GM19025 (cell line): ENCODE measurements around the gene HHIPL1.

Source experiments
- ATAC-seq: cut with Tn5 transposase; IDR thresholded peaks from one replicate; pipeline ENCODE4 v1.9.1; 2021; ENCODE audit warnings: mild to moderate bottlenecking, low read depth, moderate library complexity; ENCODE audit not compliant: unreplicated experiment

Gene HHIPL1

DNA sequence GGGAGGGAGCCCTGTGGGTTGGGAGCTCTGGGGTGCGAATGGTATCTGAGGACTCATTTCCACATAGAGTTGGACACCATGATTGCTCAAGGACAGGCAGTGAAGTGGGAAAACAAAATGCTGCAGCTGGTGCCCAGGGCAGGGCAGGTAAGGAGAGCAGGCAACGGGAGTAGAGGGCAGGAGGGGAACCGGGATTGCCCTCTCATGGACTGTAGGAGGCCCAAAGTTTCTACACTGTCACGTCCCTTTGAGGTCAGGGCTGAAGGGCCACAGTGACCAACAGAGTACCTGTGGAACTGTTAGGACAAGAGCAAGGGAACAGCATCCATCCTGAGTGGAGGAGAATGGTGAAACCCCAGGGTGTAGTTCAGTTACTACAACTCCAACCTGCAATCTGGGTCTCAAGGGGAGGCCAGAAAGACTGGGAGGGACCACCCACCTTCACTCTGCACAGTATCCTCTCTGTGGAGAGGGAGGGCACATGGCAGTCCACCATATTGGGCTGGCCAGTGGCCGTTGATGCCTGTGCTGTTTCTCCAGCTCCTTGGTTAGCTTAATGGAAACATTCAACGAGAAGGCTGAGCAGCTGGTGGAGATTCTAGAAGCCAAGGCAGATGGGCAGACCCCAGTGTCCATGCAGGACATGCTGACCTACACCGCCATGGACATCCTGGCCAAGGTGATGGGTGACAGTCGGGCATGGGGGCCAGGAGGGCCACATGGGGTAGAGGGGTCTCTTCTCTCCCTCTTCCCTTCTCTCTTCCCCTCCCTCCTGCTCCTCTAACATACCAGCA is 61.4 kb downstream of the HHIPL1 start:
- no peak for ATAC-seq

DNA sequence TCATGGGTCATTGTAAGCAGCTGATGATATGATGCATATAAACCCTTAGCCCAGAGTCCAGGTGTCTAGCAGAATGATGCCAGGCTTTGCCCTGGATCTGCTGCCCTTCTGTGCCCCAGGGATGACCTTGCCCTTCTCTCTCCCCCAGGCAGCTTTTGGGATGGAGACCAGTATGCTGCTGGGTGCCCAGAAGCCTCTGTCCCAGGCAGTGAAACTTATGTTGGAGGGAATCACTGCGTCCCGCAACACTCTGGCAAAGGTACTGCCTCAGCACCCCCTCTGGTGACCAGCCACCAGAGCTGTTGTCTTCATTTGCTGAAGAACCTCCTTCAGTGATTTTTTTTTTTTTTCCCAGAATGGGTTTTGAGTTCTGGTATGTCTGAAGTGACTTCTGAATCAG is 62.5 kb downstream of the HHIPL1 start:
- no peak for ATAC-seq

DNA sequence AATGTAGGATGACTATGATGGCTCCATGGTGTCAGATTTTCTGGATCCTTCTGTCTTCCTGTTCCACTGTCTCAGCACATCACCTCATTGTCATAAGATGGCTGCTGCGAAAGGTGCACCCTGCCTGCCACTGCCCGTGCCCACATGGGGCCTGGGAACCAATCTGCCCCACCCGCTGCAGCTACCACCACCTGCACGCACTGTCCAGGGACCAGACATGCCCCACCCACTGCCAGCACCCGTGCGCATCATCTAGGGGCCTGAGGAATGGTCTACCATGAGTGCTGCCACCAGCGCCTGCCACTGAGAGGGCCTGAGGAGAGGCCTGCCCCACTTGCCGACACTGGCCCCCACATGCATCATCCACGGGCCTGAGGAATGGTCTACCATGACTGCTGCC is 63.0 kb downstream of the HHIPL1 start:
- no peak for ATAC-seq

DNA sequence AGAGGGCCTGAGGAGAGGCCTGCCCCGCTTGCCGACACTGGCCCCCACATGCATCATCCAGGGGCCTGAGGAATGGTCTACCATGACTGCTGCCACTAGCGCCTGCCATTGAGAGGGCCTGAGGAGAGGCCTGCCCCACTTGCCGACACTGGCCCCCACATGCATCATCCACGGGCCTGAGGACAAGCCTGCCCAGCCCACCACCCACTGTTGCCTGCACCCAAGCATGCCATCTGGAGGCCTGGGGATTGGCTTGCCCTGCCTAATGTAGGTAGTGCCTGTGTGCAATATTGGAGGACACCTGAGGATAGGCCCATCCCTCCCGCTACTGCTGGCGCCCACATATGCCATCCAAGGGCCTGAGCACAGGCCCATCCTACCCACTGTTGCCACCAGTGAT is 63.5 kb downstream of the HHIPL1 start:
- ATAC-seq, result no peak

DNA sequence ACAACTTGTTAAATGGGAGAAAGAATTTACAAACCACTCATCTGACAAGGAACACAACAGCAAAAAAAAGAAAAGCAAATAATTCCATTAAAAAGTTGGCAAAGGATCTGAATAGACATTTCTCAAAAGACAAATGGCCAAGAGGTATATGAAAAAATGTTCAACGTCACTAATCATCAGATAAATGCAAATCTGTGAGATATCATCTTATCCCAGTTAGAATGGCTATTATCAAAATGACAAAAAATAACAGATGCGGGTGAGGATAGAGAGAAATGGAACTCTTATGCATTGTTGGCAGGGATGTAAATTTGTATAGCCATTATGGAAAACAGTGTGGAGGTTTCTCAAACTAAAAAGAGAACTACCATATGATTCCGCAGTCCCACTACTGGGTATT is 69.0 kb downstream of the HHIPL1 start:
- ATAC-seq, result no peak

DNA sequence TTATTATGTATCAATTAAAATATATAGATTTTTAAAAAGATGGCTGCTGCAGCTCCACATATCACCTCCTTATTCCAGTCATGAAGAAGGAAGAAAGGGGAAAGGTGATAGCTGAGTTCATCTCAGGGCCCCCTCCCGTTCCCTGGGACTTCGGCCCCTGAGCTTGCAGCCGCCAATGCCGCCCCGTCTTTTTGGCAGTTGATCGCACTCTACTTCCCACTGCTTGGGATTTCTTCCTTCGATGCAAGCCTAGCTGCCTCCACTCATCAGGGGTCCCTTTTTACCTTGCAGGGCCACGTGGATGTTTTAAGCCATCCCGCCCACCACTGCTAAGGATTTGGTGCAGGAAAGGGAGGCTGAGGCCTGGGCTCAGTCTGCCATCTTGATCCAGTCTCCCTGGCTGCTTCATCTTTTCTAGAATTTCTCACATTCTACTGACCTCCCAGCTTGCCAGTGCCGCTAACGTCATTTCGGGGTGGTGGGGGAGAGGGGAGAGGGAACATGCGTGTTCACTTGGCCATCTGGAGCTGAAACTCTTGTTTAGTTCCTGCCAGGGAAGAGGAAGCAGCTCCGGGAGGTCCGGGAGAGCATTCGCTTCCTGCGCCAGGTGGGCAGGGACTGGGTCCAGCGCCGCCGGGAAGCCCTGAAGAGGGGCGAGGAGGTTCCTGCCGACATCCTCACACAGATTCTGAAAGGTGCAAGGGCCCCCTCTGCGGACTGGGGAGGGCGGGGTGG is 70.5 kb downstream of the HHIPL1 start:
- no peak for ATAC-seq

DNA sequence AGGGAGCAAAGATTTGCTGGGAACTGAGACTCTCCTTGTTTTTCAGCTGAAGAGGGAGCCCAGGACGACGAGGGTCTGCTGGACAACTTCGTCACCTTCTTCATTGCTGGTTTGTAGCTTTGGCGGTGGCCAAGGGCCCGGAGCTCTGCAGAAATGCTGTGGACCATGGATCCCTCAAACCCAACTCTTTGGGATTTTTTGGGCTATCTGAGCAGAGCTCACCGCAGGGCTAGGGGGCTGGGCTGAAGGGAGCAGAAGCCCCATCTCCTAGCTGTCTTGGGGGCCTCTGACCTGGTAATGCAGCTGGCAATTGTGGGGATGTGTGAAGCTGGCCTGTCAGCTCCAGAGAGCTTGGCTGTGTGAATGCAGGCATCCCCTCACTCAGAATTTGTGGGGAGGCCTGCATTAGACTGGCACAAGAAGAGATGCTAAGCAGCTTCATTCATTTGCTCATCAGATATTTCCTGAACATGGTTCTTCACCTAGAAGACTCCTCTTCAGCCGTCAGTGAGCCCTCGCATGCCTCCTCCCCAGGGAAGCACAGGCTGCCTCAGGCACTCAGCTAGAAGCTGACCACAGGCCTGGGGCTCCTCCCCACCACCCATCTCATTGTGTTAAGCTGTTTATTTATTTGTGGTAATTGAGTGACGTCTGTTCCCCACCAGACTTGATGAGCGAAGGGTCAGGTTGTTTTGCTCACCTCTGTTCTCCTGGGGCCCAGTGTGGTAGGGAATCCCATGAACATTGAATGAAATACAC is 71.3 kb downstream of the HHIPL1 start:
- ATAC-seq, result no peak

DNA sequence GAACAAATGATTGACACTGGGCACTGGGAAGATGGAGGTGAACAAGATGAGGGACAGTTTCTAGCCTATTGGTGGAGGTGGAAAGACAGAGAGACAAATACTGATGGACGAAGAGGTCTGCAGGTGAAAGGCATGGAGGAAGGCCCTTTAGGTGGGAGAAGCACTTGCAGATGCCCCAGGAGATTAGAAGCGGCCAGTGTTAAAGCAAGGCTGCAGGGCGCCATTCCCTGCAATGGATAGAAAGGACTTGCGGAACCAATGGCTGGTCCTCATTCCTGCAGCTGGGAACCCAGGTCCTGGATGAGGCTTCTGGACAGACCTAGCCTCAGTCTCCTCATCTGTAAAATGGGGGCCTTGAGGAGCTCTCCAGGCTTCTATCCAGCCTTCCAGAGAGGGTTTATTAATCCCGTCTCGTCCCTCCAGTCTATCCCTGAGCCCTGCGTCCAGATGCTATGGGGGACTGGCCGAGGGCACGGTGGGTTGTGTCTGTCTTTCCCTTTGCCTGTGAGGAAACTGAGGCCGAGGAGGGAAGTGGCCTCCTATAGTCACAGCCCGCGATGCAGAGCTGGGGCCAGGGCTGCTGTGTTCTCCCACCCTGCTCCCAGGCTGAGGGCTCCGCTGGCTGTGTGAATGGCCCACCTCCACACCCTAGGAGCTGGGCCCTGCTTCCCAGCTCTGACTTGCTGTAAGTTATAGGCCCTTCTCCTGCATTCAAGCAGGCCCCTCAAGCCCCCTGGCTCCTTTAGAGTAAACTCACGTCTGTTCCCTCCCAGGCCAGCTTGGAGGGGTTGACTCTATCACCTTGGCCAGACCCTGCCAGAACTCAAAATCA is 72.1 kb downstream of the HHIPL1 start:
- no peak for ATAC-seq

DNA sequence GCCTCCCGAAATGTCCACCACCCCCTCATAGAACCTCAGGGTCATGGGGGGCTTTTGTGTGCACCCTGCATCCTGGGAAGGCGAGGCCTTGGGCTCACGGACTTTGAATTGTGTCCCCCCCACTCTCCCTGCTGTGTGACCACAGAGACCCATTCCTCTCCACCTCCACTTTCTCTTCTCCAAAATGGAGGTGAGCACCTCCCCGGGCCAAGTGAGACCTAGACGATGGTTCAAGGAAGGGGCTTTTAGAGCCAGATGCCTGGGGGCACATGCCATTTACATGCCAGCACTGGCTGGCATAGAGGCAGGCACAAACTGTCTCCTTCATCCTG is 72.7 kb downstream of the HHIPL1 start:
- no peak for ATAC-seq

DNA sequence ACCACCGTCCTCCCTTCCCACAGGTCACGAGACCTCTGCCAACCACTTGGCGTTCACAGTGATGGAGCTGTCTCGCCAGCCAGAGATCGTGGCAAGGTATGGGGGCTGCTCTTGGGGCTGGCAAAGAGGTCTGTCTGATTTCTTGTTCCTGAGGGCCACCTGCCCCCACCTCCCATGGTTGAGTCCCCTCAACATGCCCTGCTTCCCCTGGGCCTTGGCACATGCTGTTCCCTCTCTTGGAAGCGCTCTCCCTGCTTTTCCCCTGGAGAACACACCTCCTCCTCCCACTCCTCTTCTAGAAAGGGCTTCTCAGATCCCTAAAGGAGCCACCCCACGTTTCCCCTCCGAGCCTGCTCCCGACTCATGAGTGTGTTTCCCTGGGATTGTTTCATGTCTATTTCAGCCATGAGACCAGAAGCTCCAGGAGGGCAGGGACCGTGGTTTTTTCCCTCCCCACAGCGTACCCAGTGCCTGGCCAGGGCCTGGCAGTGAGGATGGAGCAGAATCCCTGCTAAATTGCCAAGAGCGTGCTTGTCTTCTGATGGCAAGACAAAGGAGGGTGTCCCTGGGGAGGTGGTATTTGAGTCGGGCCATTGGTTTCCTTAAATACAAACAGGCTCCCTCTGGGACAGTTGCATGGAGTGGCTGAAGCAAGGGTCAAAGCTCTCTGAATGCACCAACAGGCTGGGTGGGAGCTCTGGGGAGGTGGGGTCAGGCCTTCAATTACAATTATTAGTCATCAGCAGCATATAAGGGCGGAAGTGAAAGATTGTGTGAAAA is 73.3 kb downstream of the HHIPL1 start:
- no peak for ATAC-seq

DNA sequence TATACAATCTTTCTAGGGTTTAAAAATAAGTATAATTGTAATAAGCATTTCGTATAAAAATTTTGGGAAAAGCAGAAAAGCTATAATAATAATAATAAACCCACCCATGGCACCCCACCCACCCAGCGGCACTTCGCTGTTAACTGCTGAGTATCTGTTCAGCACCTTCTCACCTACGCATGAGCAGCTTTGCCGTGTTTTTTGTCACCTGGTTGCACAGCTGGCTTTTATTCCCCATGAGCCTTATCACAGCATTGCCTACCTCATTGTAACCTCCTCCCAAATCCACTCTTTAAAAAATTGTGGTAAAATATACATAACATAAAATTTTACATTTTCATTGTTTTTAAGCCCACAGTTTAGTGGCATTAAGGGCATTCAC is 73.9 kb downstream of the HHIPL1 start:
- no peak for ATAC-seq

DNA sequence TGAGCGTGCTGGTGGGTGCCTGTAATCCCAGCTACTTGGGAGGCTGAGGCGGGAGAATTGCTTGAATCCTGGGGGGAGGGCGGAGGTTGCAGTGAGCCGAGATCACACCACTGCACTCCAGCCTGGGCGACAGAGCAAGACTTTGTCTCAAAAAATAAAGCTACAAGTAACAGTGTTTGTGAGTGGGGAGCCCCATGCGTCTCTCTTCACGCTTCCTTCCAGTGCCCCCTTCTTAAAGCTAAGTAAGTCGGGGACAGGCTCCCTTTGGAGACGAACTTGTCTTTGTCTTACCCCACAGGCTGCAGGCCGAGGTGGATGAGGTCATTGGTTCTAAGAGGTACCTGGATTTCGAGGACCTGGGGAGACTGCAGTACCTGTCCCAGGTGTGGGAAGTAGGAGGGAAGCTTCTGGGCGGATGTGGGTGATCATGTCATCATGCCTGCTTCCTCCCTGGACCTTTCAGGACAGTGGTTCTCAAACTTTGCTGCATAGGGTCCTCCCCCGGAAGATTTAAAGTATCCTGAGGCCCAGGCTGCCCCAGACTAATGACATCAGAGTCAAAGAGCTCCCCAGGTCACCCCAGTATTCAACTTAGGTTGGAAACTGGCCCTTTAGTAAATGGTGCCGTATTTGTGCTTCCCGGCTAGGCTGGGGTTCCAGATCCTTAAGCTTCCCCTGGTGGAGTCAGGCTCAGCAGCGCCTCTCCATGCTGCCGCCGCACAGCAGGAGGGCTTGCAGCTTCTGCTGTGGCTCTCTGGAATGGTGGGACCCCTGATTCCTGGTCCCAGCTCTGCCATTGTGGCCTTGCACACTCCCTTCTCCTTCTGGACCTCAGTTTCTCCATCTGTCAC is 76.2 kb downstream of the HHIPL1 start:
- ATAC-seq, result no peak

DNA sequence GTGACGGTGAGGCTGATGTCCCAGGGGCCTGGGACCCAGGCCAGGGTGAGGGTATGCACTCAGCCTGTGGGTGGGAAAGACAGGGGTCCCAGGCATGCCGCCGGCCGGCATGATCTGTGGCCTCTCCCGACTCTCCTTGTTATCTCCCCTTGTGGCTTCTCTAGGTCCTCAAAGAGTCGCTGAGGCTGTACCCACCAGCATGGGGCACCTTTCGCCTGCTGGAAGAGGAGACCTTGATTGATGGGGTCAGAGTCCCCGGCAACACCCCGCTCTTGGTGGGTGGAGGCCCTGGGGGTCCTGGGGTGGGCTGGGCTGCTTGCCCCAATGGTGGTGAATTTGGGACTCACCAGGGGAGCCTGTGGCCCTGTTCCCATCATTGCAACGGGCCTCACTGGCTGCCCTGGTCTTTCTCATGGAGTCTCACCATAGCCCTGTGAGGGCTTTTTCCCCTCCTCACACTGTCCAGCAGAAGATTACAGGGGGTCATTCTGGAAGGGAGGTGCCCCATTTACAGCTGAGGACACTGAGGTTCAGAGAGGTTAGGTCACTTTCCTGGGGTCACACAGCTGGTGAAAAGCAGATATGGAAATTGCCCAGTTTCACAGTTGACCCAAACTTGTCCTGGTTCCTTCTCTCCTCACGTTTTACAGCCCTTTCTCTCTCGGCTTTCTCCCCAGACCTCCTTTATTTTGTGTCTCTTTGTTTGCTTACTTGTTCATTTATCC is 77.0 kb downstream of the HHIPL1 start:
- no peak for ATAC-seq

DNA sequence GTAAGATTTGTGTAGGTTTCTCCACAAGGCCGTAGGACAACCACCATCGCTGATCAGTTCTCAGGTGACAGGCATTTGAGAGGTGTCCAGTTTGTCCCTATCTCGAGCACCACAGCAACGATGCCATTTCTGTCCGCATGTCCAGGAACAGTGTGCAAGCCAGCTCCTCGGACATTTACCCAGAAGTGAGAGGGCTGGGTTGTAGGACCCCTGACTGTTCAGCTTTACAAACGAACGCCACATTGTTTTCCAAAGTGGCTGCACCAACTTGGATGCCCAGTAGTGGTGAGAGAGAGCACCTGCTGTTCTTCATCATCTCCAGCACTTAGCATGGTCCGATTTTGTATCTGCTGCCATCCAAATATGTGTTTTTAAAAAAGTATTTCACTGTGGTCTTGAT is 77.8 kb downstream of the HHIPL1 start:
- ATAC-seq, result no peak

DNA sequence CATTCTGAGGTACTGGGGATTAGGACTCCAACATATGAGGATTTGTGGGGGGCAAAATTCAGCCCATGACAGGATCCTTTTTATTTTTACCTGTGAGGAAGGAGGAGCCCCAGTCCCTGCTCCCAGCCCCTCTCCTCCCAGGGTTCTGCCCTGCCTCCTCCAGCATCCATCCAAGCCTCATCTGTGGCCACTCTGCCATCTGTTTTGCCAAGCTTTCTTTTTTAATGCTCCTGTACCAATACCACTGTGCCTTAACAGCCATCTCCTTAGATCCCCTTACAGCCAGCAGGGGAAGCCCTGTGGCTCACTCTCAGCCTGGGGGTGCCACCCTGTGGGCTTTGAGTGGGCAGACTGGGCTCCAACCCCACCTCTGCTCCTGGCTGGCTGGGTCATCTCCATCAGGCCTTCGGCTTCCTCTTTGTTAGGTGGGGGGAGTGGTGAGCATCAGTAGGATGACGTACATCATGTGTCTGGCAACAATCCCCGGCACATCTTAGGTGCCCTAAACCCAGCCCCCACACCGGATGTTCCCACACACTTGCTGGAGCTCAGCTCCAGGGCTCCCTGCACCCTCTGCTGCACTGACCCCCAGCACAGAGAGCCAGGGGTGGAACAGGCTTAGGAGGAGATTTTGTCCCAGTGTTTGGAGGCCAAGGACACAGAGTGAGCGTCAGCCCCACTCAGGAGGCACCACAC is 79.4 kb downstream of the HHIPL1 start:
- ATAC-seq, result no peak

DNA sequence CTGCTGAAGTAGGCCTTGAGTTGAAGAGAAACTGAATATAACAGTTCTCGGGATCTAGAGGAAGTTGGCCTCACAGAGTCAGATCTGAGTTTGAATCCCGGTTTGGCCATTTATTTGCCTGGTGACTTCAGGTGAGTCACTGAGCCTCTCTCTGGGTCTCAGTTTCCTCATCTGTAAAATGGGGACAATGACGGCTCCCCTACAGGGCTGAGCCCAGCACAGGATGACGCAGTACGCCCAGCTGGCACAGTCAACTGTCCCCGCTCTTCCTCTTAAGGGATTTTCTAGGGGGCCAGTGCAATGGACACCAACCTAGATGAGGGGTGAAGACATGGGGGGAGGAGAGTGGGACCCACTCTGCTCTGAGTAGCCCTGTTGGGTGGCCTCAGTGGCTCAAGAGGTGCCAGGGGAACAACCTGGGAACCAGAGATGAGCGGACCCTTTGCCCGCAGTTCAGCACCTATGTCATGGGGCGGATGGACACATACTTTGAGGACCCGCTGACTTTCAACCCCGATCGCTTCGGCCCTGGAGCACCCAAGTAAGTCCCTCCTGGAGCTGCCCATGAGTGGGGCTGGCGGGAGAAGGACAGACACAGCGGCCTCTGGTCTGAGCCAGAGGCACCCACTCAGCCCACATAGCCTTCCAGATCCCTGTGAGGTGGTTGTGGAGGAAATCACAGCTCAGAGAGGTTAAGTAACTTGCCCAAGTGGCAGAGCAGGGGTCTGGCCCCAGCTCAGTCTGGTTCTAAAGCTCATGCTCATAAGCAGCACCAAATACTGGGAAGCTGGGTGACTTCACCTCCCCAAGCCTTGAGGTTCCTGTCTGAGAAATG is 80.2 kb downstream of the HHIPL1 start:
- no peak for ATAC-seq
